ENCODE results near the gene HERC3.

The HERC3 gene

GRCh38 chr4:88661739-88662138 lies 69.5 kb downstream of the HERC3 start:
- no peak for DNase-seq

GRCh38 chr4:88672987-88673386 lies 80.7 kb downstream of the HERC3 start:
- peak; percentile 73 for DNase-seq

GRCh38 chr4:88673886-88674285 lies 81.6 kb downstream of the HERC3 start:
- DNase-seq = no peak

- DNase-seq = no peak
Observed at GRCh38 chr4:88674565-88674964, 82.3 kb downstream of the HERC3 start.

- DNase-seq = no peak
Observed at GRCh38 chr4:88674979-88675378, 82.7 kb downstream of the HERC3 start.

- no peak for DNase-seq
Observed at GRCh38 chr4:88675543-88675942, 83.3 kb downstream of the HERC3 start.

GRCh38 chr4:88681209-88681608 lies 88.9 kb downstream of the HERC3 start:
- DNase-seq = no peak

- peak; percentile 50 for DNase-seq
Observed at GRCh38 chr4:88690355-88690754, 98.1 kb downstream of the HERC3 start.

GRCh38 chr4:88693792-88694191 lies 101.5 kb downstream of the HERC3 start:
- DNase-seq = no peak

- no peak for DNase-seq
Observed at GRCh38 chr4:88696630-88697029, 104.3 kb downstream of the HERC3 start.

GRCh38 chr4:88697141-88697540 lies 104.9 kb downstream of the HERC3 start:
- no peak for DNase-seq

GRCh38 chr4:88697588-88698329 lies 105.5 kb downstream of the HERC3 start, which contains the start of gene NAP1L5:
TSS of gene NAP1L5 (minus strand) at chr4:88697829. CDS start at chr4:88697754, 75 bp downstream.
- DNase-seq = peak; percentile 58

GRCh38 chr4:88698519-88698918 lies 106.2 kb downstream of the HERC3 start:
- no peak for DNase-seq

- DNase-seq = peak; percentile 47
Observed at GRCh38 chr4:88702782-88703181, 110.5 kb downstream of the HERC3 start.

GRCh38 chr4:88705223-88705622 lies 112.9 kb downstream of the HERC3 start:
- no peak for DNase-seq

GRCh38 chr4:88705805-88706492 lies 113.7 kb downstream of the HERC3 start:
- no peak for DNase-seq

- peak; percentile 4 for DNase-seq
Observed at GRCh38 chr4:88706574-88706973, 114.3 kb downstream of the HERC3 start.

- no peak for DNase-seq
Observed at GRCh38 chr4:88709989-88710388, 117.7 kb downstream of the HERC3 start.

- no peak for DNase-seq
Observed at GRCh38 chr4:88713782-88714181, 121.5 kb downstream of the HERC3 start.

GRCh38 chr4:88718098-88718497 lies 125.8 kb downstream of the HERC3 start:
- DNase-seq = no peak

- DNase-seq = no peak
Observed at GRCh38 chr4:88719381-88719780, 127.1 kb downstream of the HERC3 start.

- no peak for DNase-seq
Observed at GRCh38 chr4:88720451-88721428, 128.5 kb downstream of the HERC3 start.

- DNase-seq = no peak
Observed at GRCh38 chr4:88722276-88722780, 130.0 kb downstream of the HERC3 start.

Data from OCI-M1 (cell line).